Neural cell (in vitro differentiated cells): ENCODE results near the gene POLR1A. TPM values are rescaled to one million over a fixed set of nuclear protein-coding genes. Genes with fewer than 3 reads are reported as not detected.

Experiments
- H2AFZ ChIP-seq: fragments of 200-600, 300-800 bp; sonication (generic), shearing (Covaris generic); 2 replicates; pipeline ENCODE4 v1.6.0; 2014; ENCODE audit warnings: low read depth, mild to moderate bottlenecking, antibody characterized with exemption, low read length, moderate library complexity
- H3F3A ChIP-seq: fragments of 200-600 bp; shearing (Covaris generic); 2 replicates; pipeline ENCODE4 v1.6.1; 2016; ENCODE audit warnings: mild to moderate bottlenecking, moderate library complexity, mixed read lengths, antibody characterized with exemption, low read length; ENCODE audit not compliant: insufficient read depth, poor library complexity, severe bottlenecking
- H3K27ac ChIP-seq: fragments of 200-600, 300-800 bp; sonication (generic), shearing (Covaris generic); 2 replicates; pipeline ENCODE4 v1.5.1; 2014; ENCODE audit warnings: mild to moderate bottlenecking, low read length, moderate library complexity
- H3K27me3 ChIP-seq: fragments of 300-800, 200-600 bp; sonication (generic), shearing (Covaris generic); 2 replicates; pipeline ENCODE4 v1.6.0; 2014; ENCODE audit warnings: mild to moderate bottlenecking, low read depth, low read length, moderate library complexity; ENCODE audit not compliant: insufficient read depth
- H3K36me3 ChIP-seq: fragments of 300-800, 200-600 bp; sonication (generic), shearing (Covaris generic); 2 replicates; pipeline ENCODE4 v1.5.1; 2014; ENCODE audit warnings: mild to moderate bottlenecking, antibody characterized with exemption, low read length, moderate library complexity; ENCODE audit not compliant: insufficient read depth
- H3K4me2 ChIP-seq: fragments of 300-800, 200-600 bp; sonication (generic), shearing (Covaris generic); 2 replicates; pipeline ENCODE4 v1.6.0; 2014; ENCODE audit warnings: mild to moderate bottlenecking, low read length
- H3K4me3 ChIP-seq: fragments of 300-800, 200-600 bp; sonication (generic), shearing (Covaris generic); 2 replicates; pipeline ENCODE4 v1.5.1; 2014; ENCODE audit warnings: mild to moderate bottlenecking, low read length, moderate library complexity
- H3K79me2 ChIP-seq: fragments of 200-600 bp; shearing (Covaris generic); replicated peaks from 2 replicates; pipeline ENCODE4 v1.6.0; 2014; ENCODE audit warnings: mild to moderate bottlenecking, low read length, moderate library complexity; ENCODE audit not compliant: insufficient read depth
- H3K9ac ChIP-seq: fragments of 300-800, 200-600 bp; sonication (generic), shearing (Covaris generic); 2 replicates; pipeline ENCODE4 v1.6.1; 2016; ENCODE audit warnings: mild to moderate bottlenecking, low read length, mixed read lengths
- H3K9me2 ChIP-seq: fragments of 200-600 bp; shearing (Covaris generic); 2 replicates; pipeline ENCODE4 v1.6.1; 2016; ENCODE audit warnings: mild to moderate bottlenecking, low read length, mixed read lengths; ENCODE audit not compliant: insufficient read depth
- H3K9me3 ChIP-seq: fragments of 200-600, 300-800 bp; sonication (generic), shearing (Covaris generic); 2 replicates; pipeline ENCODE4 v1.6.1; 2016; ENCODE audit warnings: mild to moderate bottlenecking, mixed run types, low read length, moderate library complexity, mixed read lengths
- H4K20me1 ChIP-seq: fragments of 200-600 bp; shearing (Covaris generic); 2 replicates; pipeline ENCODE4 v1.6.1; 2016; ENCODE audit warnings: mild to moderate bottlenecking, mixed run types; ENCODE audit not compliant: insufficient read depth
- CTCF ChIP-seq: fragments of 450-650 bp; IDR thresholded peaks from 2 replicates; pipeline ENCODE4 v1.5.1; 2014; ENCODE audit warnings: antibody characterized with exemption, mild to moderate bottlenecking, moderate library complexity; ENCODE audit not compliant: poor library complexity, severe bottlenecking
- EP300 ChIP-seq: fragments of 450-650 bp; conservative IDR thresholded peaks from 2 replicates; pipeline ENCODE4 v1.6.1; 2014; ENCODE audit warnings: antibody characterized with exemption, mild to moderate bottlenecking, moderate library complexity; ENCODE audit not compliant: poor library complexity, severe bottlenecking
- EZH2 ChIP-seq: fragments of 200-600, 300-800 bp; shearing (Covaris generic), sonication (generic); IDR thresholded peaks from 2 replicates; pipeline ENCODE4 v1.6.1; 2014; ENCODE audit warnings: antibody characterized with exemption, low read length, borderline replicate concordance, mild to moderate bottlenecking; ENCODE audit not compliant: insufficient read depth, poor library complexity, severe bottlenecking
- MXI1 ChIP-seq: fragments of 450-650 bp; conservative IDR thresholded peaks from 2 replicates; pipeline ENCODE4 v1.6.1; 2014; ENCODE audit warnings: antibody characterized with exemption, mild to moderate bottlenecking; ENCODE audit not compliant: poor library complexity, severe bottlenecking
- POLR2AphosphoS5 ChIP-seq: IDR thresholded peaks from 2 replicates; pipeline ENCODE4 v1.6.1; 2012
- RAD21 ChIP-seq: fragments of 450-650 bp; conservative IDR thresholded peaks from 2 replicates; pipeline ENCODE4 v1.6.1; 2014; ENCODE audit warnings: antibody characterized with exemption, mild to moderate bottlenecking, moderate library complexity
- SMC3 ChIP-seq: fragments of 450-650 bp; conservative IDR thresholded peaks from 2 replicates; pipeline ENCODE4 v1.6.1; 2014; ENCODE audit warnings: antibody characterized with exemption, mild to moderate bottlenecking, moderate library complexity; ENCODE audit not compliant: poor library complexity
- TAF1 ChIP-seq: IDR thresholded peaks from 2 replicates; pipeline ENCODE4 v1.6.1; 2012; ENCODE audit warnings: low read depth
- polyA plus RNA-seq: library from polyadenylated mRNA; depleted of rRNA; stranded (reverse); fragments of >200 nt; gene quantifications from 2 replicates; pipeline ENCODE4 v1.2.3, GENCODE V29; 2014
- TF ChIP-seq, protein P1 (sequence below): IDR thresholded peaks from 2 replicates; pipeline ENCODE4 v1.6.1; 2012; ENCODE audit warnings: borderline replicate concordance

Gene POLR1A
- polyA plus RNA-seq, 1 donor from 2014 or later, result 5.4 TPM

DNA sequence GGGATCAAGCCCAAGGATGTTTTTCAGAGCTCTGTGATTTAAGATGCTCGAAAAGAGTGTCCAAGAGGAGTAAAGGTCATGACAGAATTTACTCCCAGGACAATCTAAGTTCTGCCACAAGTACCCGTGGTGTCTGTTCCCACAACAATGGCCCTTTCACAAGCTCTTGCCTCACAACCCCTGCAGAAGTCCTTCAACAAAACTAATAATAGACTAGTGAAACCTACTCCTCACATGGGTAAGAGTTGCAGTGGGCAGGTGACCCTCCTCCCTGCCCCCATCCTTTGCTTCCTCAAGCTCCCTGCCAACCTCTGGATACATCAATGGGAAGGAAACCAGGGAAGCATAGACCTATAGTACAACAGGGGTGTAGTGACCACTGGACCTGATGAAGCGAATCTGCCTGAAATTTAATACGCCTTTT, 35.3 kb upstream of the POLR1A start:
- Histone ChIP-seq H3F3A (no peaks in the 10 kb centered on the region), H3K27ac (no peak overlapping the region), H3K9me3 (no peaks in the 10 kb centered on the region), H3K9me2 (no peaks in the 10 kb centered on the region), H3K9ac (no peak overlapping the region), H3K27me3 (no peaks in the 10 kb centered on the region), H2AFZ (no peak overlapping the region), H3K4me2 (no peak overlapping the region), H3K79me2 (no peaks in the 10 kb centered on the region), H3K4me3 (no peak overlapping the region), H3K36me3 (peaks cover 8% of the 10 kb centered on the region), H4K20me1 (no peaks in the 10 kb centered on the region)
- TF ChIP-seq EZH2 (no peak), EP300 (no peak), SMC3 (no peak), CTCF (no peak), TAF1 (no peak), RAD21 (no peak), POLR2AphosphoS5 (no peak), MXI1 (no peak)
- TF ChIP-seq, protein P1, sequence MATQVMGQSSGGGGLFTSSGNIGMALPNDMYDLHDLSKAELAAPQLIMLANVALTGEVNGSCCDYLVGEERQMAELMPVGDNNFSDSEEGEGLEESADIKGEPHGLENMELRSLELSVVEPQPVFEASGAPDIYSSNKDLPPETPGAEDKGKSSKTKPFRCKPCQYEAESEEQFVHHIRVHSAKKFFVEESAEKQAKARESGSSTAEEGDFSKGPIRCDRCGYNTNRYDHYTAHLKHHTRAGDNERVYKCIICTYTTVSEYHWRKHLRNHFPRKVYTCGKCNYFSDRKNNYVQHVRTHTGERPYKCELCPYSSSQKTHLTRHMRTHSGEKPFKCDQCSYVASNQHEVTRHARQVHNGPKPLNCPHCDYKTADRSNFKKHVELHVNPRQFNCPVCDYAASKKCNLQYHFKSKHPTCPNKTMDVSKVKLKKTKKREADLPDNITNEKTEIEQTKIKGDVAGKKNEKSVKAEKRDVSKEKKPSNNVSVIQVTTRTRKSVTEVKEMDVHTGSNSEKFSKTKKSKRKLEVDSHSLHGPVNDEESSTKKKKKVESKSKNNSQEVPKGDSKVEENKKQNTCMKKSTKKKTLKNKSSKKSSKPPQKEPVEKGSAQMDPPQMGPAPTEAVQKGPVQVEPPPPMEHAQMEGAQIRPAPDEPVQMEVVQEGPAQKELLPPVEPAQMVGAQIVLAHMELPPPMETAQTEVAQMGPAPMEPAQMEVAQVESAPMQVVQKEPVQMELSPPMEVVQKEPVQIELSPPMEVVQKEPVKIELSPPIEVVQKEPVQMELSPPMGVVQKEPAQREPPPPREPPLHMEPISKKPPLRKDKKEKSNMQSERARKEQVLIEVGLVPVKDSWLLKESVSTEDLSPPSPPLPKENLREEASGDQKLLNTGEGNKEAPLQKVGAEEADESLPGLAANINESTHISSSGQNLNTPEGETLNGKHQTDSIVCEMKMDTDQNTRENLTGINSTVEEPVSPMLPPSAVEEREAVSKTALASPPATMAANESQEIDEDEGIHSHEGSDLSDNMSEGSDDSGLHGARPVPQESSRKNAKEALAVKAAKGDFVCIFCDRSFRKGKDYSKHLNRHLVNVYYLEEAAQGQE, result no peak

DNA sequence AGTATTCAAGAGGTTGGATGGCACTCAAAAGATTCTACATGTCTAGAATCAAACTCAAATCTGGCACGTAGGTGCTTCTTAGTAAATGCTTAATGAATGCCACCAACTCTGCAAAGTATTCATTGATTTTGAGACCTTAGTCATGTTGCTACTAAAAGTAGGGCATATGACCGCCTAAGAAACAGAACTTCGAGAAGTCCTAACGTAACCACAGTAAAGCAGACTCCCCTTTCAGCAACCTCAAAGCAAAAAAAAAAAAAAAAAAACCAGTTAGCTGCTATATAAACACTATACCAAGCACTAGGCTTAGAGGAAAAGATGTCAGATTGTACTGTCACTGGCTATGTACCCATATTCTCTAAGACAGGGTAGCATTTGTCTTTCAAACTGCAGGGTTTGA, 34.3 kb upstream of the POLR1A start:
- Histone ChIP-seq H3K4me3 (no peak overlapping the region), H4K20me1 (no peaks in the 10 kb centered on the region), H3K9me3 (no peaks in the 10 kb centered on the region), H3K27me3 (no peaks in the 10 kb centered on the region), H2AFZ (no peak overlapping the region), H3K9ac (no peak overlapping the region), H3F3A (no peaks in the 10 kb centered on the region), H3K36me3 (peaks cover 8% of the 10 kb centered on the region), H3K4me2 (no peak overlapping the region), H3K9me2 (no peaks in the 10 kb centered on the region), H3K79me2 (no peaks in the 10 kb centered on the region), H3K27ac (no peak overlapping the region)
- no peak for TF ChIP-seq EP300
